ENCODE data around the gene ELP5.
A peak's percentile ranks its signal among the peaks of the same experiment; 100 is the strongest.

The ELP5 gene

DNA sequence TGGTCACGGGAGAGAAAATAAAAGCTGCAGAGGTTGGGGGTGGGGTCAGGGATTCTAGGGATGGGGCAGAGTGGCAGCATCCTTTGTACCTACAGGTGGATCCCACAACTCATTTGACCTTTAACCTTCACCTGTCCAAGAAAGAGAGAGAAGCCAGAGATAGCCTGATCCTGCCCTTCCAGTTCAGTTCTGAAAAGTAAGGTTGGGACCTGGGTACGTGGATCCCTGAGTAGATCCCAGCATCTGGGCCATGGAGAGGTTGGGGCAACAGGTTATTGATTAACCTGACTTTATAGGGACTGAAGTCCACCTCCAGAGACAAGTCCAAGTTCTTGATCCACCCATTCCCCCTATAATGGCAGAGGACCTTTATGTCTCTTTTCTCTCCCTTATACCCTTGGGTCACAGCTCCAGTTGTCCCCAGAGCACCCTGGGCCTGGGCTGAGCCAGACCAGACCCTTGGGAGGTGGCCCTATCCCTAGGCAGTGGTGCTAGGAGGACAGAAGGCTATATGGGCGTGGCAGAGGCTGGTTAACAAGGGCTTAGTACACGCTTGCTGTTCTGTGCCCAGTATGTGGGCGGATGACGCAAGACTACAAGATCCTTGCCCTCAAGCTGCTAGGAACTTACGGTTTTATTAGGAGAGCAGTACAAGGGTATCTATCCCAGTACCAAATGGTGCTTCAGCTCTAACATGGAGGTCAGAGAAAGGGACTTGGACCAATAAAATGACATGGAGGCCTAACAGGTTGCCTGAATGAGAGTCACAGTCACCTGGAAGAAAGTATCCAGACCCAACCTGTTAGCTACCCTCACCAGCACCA lies 6.9 kb downstream of the ELP5 start:
- H3K4me3 ChIP-seq (replicated peaks; ENCODE audit: low read depth, low read length): no peak overlapping the region
- TF ChIP-seq CTCF (IDR thresholded peaks at IDR 0.05; ENCODE audit: low read depth, low read length, missing control alignments): no peak
- no peak for DNase-seq (ENCODE audit: extremely low read depth, low read depth)

DNA sequence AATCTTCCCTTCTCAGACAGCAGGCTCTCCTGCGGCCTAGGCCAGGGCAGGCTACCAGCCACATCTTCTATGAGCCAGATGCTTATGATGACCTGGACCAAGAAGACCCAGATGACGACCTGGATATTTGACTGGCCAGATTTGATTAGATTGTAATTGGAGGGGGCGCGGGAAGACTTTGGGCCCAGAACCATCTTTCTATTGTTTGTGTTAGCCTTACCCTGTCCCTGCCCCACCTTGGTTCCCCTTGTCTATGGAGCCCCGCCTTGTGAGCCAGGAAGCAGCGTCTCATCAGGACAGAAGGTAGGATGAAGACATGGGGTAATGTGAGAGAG lies 7.5 kb downstream of the ELP5 start:
- DNase-seq (ENCODE audit: extremely low read depth, low read depth): no peak
- TF ChIP-seq CTCF (IDR thresholded peaks at IDR 0.05; ENCODE audit: low read depth, low read length, missing control alignments): no peak
- no peak overlapping the region for H3K4me3 ChIP-seq (replicated peaks; ENCODE audit: low read depth, low read length)

- no peak for DNase-seq (ENCODE audit: extremely low read depth, low read depth)
- no peak overlapping the region for H3K4me3 ChIP-seq (replicated peaks; ENCODE audit: low read depth, low read length)
- TF ChIP-seq CTCF (IDR thresholded peaks at IDR 0.05; ENCODE audit: low read depth, low read length, missing control alignments): no peak
These were observed 8.1 kb downstream of the ELP5 start for GRCh38 chr17:7260151-7260550.

- TF ChIP-seq CTCF (IDR thresholded peaks at IDR 0.05; ENCODE audit: low read depth, low read length, missing control alignments): no peak
- no peak for DNase-seq (ENCODE audit: extremely low read depth, low read depth)
- H3K4me3 ChIP-seq (replicated peaks; ENCODE audit: low read depth, low read length): peak overlapping the region; percentile 31
These were observed 8.8 kb downstream of the ELP5 start for GRCh38 chr17:7260651-7261378.

DNA sequence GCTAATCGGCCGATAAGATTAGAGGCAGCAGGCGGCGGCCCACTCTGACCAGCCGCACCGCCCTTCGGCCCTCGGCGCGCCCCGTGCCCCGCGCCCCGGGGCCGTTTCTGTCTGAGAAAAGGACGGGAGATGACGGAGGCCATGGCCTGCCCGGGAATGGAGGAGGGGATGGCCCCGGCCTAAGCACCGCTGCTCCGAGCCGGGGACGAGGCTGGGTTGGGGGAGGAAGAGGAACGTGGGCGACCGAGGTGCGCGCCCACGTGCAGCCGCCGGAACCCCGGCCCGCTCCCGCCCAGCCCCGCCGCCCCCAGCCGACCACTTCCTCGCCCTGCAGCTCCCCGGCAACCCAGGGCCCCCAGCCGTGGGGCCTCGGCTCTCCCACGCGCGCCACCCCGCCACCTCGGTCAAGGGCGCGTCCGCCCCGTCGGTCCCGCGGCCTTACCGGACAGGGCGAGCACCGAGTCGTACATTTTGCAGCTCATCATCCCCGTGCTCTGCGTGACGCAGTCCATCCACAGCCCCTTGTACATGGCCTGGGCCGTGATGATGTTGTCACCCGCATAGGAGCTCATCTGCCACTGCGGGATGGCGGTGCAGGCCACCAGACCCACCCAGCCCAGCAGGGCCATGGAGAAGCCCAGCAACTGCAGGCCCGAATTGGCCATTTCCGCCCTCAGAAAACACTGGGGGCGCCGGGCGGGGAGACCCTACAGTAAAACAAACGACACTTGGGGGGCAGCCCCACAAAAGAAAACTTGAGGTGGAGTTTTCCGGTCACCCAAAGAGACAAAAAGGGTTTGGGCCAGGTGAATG lies 9.6 kb downstream of the ELP5 start:
- H3K4me3 ChIP-seq (replicated peaks; ENCODE audit: low read depth, low read length): peak overlapping the region; percentile 31
- no peak for DNase-seq (ENCODE audit: extremely low read depth, low read depth)
- TF ChIP-seq CTCF (IDR thresholded peaks at IDR 0.05; ENCODE audit: low read depth, low read length, missing control alignments): no peak

DNA sequence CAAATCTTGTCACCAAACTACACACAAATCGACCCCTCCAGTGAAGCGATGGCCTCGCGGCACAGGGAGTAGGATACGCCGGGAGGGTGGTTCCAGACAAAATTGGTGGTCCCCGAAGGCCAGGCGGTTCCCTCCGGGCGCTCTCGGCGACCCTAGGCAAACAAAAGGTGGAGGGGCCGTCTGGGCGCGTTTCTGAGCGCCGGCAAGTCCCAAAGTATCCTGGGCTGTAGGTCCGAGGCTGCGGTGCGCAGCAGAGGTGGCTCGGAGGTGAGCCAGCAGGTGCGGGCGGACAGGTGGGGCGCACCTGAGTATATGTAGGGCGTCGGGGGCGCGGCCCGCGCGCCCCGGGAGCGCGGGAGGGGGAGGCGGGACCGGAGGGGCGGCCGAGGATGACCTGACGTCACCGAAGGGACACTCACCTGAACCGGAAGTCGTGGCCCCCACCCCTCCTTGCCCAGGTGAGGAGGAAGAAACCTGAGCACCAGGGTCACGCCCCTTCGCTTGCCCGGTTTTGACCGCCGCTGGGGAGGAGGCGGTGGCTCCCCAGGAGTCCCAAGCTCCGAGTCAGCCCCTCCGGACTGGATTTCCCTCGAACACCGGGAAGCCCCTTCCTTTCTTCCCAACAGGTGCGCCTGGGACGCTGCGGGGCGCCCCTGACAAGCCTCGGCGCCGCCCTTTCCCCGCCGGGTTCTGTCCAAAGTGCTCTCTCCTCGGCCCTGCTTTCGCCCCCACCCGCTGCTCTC lies 10.3 kb downstream of the ELP5 start, which contains the start of gene CLDN7:
Gene CLDN7, minus strand, starts transcription at position 287 of the 743 bp plus-strand sequence. CDS start 435 bp downstream, outside the sequence.
- peak within 1 kb of the TSS; percentile 31 for H3K4me3 ChIP-seq (replicated peaks; ENCODE audit: low read depth, low read length)
- no peak for DNase-seq (ENCODE audit: extremely low read depth, low read depth)
- TF ChIP-seq CTCF (IDR thresholded peaks at IDR 0.05; ENCODE audit: low read depth, low read length, missing control alignments): no peak
